GM21360 (cell line): ENCODE data around the gene ZNF740.
"Not testable (repeated sequence)": the region's sequence is repeated elsewhere in the genome, so short reads cannot be mapped to it uniquely, and the experiment has no call there.

Source experiments
- ATAC-seq: cut with Tn5 transposase; IDR thresholded peaks from one replicate; pipeline ENCODE4 v1.9.1; 2021; ENCODE audit warnings: mild to moderate bottlenecking, moderate library complexity; ENCODE audit not compliant: unreplicated experiment

Gene ZNF740

DNA sequence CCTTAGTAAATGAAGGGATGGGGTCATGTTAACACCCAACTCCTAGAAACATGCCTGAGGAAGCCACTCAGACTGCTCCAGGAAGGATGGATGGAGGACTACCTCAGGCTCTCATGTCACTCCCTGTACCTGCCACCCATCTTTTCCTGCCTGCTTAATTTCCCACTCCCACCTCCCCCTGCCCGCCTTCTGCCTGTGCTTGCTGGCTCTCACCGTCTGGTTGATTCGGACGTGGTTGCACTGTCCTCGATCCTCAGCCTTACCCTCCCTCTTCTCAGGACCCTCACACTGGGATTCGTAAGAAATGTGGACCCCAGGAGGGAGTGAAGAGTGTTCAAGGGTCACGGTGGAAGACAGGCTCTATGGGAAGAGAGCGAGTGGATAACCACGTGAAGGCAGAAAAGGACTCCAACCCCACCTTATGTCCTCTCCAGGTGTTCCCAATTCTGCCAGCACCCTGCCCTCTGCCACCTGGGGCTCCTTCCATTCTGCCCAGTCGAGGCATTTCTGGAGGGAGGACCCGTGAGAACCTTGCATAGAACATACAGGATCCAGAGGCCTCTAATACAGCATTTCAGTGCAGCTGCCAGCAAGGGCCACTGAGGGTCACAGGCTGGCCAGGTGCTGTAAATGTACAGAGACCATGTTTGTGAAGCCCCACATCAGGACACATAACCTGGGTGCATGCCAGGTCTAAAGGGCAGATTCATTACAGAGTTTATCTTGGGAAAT is 13.6 kb downstream of the ZNF740 start:
- ATAC-seq = no peak

DNA sequence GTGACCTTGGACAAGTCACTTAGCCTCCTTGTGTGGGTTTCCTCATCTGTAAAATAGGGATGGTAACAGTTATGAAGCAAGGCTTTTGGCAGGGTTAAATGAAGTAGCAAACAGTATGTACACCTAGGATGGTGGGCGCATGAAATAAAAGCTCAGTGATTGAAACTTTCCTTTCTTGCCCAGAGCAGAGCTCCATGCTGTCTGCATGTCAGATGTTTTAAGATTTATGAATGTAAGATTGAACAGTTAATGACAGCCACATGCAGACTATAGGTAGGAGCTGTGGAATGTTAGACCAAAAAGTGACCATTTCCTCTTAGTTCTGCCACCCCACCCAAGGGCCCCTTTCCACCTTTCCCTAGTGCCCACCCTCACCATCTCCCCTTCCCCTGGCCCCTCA is 14.5 kb downstream of the ZNF740 start:
- ATAC-seq = no peak

- ATAC-seq = no peak
Measured at GRCh38 chr12:53195516-53196420, 15.2 kb downstream of the ZNF740 start.

DNA sequence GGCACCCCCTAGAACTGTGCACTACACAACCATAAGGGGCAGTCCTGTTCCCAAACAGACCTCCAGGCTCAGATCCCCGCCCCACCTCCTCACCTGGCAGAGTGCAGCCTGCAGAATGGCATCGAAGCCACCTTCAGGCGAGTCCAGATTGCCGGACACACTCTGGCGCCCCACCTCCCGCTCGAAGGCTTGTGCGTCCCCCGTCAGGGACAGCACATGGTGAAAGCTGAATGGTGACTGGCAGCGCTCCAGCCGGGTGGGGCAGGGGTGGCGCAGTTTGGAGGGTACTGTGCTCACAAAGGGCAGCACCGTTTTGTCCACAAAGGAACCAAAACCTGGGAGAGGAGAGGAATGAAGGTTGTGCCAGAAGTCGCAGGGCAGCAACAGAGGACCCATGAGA is 16.0 kb downstream of the ZNF740 start:
- no peak for ATAC-seq

GRCh38 chr12:53197011-53197640 is 16.6 kb downstream of the ZNF740 start:
- ATAC-seq = no peak

- no peak for ATAC-seq
Measured at GRCh38 chr12:53198486-53199110, 18.1 kb downstream of the ZNF740 start.

DNA sequence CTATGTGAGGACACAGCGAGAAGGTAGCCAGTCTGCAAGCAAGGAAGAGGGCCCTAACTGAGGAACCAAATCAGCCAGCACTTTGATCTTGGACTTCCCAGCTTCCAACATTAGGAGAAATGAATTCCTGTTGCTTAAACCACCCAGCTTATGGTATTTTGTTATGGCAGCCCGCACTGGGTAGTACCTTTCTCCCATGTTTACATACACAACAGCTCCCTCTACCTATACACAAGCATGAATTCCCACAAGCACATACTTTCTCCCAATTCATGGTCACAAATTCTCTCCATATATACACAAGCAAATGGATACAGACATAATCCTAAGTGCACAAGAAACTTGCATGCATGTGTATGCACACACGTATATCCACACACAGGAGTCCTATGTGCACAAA is 19.2 kb downstream of the ZNF740 start:
- ATAC-seq = no peak

DNA sequence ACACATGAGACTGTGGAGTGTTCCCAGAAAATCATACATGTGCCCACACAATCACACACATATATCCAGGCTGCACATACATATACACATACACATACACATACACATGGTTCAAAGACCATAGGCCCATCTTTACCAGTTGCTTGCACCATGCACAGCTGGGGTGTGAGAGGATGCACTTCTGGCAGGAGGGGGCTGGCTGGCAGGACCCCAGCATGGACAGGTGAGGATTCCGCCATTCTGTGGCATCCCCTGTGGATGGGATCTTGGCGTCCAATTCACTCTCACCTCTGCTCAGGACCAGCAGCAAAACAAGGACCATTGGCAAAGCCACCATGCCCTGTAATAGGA is 19.6 kb downstream of the ZNF740 start:
- ATAC-seq = no peak

GRCh38 chr12:53200458-53201176 is 20.1 kb downstream of the ZNF740 start:
- ATAC-seq = peak; percentile 42

- no peak for ATAC-seq
Measured at GRCh38 chr12:53201177-53201541, 20.6 kb downstream of the ZNF740 start.

DNA sequence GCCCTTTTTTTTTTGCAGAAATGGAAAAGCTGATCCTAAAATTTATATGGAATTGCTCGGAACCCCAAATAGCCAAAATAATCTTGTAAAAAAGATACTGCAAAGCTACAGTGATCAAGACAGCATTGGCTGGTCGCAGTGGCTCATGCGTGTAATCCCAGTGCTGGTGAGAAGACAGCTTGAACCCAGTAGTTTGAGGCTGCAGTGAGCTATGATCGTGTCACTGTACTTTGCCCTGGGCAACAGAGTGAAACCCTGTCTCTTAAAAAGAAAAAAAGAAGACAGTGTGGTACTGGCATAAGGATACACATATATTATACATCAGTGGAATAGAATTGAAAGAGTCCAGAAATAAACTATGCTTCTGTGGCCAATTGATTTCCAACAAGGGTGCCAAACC is 21.1 kb downstream of the ZNF740 start:
- no peak for ATAC-seq

DNA sequence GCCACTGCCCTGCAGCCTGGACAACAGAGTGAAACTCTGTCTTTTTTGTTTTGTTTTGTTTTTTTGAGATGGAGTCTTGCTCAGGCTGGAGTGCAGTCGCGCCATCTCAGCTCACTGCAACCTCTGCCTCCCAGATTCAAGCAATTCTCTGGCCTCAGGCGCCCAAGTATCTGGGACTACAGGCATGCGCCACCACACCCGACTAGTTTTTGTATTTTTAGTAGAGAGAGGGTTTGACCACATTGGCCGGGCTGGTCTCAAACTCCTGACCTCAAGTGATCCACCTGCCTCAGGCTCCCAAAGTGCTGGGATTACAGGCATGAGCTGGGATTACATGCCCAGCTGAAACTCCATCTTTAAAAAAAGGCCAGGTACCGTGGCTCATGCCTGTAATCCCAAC is 21.8 kb downstream of the ZNF740 start:
- ATAC-seq = not testable (repeated sequence)

DNA sequence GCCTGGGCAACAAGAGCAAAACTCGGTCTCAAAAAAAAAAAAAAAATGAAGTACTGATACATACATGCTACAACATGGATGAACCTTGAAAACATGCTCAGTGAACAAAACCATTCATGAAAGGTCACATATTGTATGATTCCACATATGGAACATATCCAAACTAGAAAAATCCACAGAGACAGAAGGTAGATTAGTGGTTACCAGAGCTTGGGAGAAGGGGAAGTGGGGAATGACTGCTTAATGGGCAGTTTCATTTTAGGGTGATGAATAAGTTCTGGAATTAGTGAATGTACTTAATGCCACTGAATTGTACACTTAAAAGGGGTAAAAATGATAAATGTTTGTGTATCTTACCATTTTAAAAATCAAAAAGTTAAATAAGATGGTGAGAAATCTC is 23.8 kb downstream of the ZNF740 start:
- ATAC-seq = no peak

GRCh38 chr12:53205747-53206419 is 25.4 kb downstream of the ZNF740 start:
- ATAC-seq = peak; percentile 62

DNA sequence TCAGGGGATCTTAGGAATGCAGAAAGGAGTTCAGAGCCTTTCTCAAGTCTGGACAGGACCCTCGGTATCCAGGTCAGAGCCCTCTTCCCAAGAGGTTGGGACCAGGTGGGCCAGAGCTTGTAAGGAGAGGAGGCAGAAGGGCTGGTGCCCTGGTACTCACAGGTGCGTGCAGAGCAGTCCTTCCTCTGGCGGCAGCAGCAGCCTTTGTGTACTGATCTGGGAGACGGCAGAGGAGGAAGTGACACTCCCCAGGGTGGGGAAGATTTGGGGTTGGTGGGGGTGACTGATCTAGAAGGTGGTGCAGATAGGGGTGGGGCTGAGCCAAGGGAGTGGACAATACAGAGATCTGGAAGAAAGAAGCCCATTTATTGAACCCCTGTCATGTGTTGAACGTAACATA is 26.5 kb downstream of the ZNF740 start, which contains the start of gene ITGB7:
TSS of gene ITGB7 (minus strand) at position 210 of the 400 bp plus-strand sequence. CDS start 6,808 bp downstream, outside the sequence.
- peak; percentile 40 for ATAC-seq

DNA sequence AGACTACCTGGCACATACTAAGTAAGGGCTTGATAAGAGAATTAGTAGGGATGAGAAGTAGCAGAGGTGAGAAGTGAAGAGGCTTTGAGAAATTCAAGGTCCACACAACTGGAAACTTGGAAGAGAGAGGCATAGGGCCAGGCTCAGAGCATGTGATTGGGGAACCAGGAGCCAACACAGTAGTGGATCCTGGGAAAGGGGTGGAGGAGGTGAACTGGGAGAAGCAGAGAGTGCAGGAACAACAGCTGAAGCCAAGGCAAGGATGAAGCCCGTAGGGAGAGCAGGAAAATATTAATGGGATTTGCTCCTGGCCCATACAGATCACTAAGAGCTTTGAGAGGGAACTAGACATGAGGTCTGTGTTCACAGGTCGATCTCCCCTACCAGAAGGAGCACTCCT is 27.9 kb downstream of the ZNF740 start:
- ATAC-seq = no peak

GRCh38 chr12:53208877-53209463 is 28.4 kb downstream of the ZNF740 start:
- ATAC-seq = no peak

GRCh38 chr12:53210843-53211242 is 30.3 kb downstream of the ZNF740 start:
- ATAC-seq = no peak

DNA sequence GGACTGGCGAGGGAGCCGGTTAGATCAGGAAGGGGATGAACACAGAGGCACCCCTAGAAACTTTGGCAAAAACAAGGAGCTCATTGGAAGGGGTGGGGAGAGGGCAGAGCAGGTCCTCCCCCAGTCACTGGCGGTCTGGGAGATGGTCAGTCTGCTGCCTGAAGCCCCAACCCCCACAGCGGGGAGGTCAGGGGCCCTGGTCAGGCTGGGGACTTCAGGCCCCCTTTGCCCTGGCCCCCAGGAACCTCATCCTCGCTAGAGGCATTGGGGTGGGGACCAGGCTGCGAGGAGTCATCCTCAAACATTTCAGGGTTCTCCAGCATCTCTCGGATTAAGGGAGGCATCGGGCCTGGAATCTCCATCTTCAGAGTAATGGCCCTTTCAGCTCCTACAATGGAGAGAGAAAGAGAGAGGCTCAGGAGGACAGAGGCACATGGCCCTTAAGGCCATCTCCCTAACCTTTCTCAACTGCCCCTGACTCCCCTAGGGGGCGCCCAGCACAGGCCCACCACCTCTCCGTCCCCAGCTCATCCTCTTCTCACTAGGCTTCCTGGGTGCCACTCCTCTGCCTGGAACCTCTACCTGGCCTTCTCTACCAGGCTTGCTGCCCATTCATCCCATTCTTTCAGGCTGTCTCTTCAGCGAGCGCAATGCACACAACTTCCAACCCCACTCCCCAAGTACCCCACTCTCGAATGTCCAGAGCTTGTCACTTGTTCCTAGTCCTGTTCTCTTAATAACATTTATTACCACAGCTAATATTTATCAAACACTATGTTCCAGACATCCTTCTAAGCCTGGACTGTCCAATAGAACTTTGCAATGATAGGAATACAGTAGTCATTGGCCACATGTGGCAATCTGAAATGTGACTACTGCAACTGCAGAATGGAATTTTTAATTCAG is 31.2 kb downstream of the ZNF740 start:
- no peak for ATAC-seq
